Karpas-422 (cell line): ENCODE data around the gene CRYAA. TPM values are rescaled to one million over a fixed set of nuclear protein-coding genes. Genes with fewer than 3 reads are reported as not detected.
"Not testable (repeated sequence)": the region's sequence is repeated elsewhere in the genome, so short reads cannot be mapped to it uniquely, and the experiment has no call there.

Experiments
- DNase-seq: peaks from one replicate; pipeline ENCODE4 v3.0.0-alpha.2; 2015
- H2AFZ ChIP-seq: fragments of 200-600 bp; sonication (generic); 2 replicates; pipeline ENCODE4 v1.6.1; 2014; ENCODE audit warnings: antibody characterized with exemption, low read length, mixed read lengths
- H3K27ac ChIP-seq: fragments of 200-600 bp; sonication (generic); 2 replicates; pipeline ENCODE4 v1.5.1; 2014; ENCODE audit warnings: mild to moderate bottlenecking, low read length, moderate library complexity
- H3K27me3 ChIP-seq: fragments of 200-600 bp; sonication (generic); 2 replicates; pipeline ENCODE4 v1.6.1; 2014; ENCODE audit warnings: low read length, mixed read lengths
- H3K36me3 ChIP-seq: fragments of 200-600 bp; sonication (generic); 2 replicates; pipeline ENCODE4 v1.6.1; 2014; ENCODE audit warnings: low read length, mixed read lengths; ENCODE audit not compliant: insufficient read depth
- H3K4me1 ChIP-seq: fragments of 200-600 bp; sonication (generic); 2 replicates; pipeline ENCODE4 v1.6.1; 2014; ENCODE audit warnings: mild to moderate bottlenecking, low read length, mixed read lengths
- H3K4me2 ChIP-seq: fragments of 200-600 bp; sonication (generic); 2 replicates; pipeline ENCODE4 v1.6.1; 2014; ENCODE audit warnings: low read length, low read depth, mild to moderate bottlenecking; ENCODE audit not compliant: poor library complexity, severe bottlenecking
- H3K4me3 ChIP-seq: fragments of 200-600 bp; sonication (generic); 2 replicates; pipeline ENCODE4 v1.5.1; 2014; ENCODE audit warnings: mild to moderate bottlenecking, antibody characterized with exemption, low read length, mixed read lengths
- H3K79me2 ChIP-seq: fragments of 200-600 bp; sonication (generic); 2 replicates; pipeline ENCODE4 v1.6.1; 2014; ENCODE audit warnings: mild to moderate bottlenecking, low read length, mixed read lengths
- H3K9ac ChIP-seq: fragments of 200-600 bp; sonication (generic); 2 replicates; pipeline ENCODE4 v1.6.0; 2014; ENCODE audit warnings: low read length
- H3K9me2 ChIP-seq: fragments of 200-600 bp; sonication (generic), shearing (Covaris generic); replicated peaks from 2 replicates; pipeline ENCODE4 v1.6.0; 2014; ENCODE audit warnings: mild to moderate bottlenecking, low read length, moderate library complexity; ENCODE audit not compliant: insufficient read depth
- H3K9me3 ChIP-seq: fragments of 300-700, 200-600 bp; sonication (generic); 2 replicates; pipeline ENCODE4 v1.6.1; 2014; ENCODE audit warnings: low read length, mixed read lengths
- H4K20me1 ChIP-seq: fragments of 200-600 bp; sonication (generic); 2 replicates; pipeline ENCODE4 v1.6.1; 2014; ENCODE audit warnings: mild to moderate bottlenecking, antibody characterized with exemption, low read length, low read depth; ENCODE audit not compliant: insufficient read depth
- total RNA-seq: library from RNA; depleted of rRNA; stranded (reverse); fragments of >200 nt; shearing (Covaris generic); gene quantifications from 2 replicates; pipeline ENCODE4 v1.2.3, GENCODE V29; 2014; ENCODE audit warnings: low replicate concordance

Gene CRYAA
- total RNA-seq, 1 experiment from 2014 or later: not detected

GRCh38 chr21:43159279-43160175 is 9.3 kb upstream of the CRYAA start:
- not testable (repeated sequence) for H3K9me2 ChIP-seq, H3K27ac ChIP-seq, H3K36me3 ChIP-seq, H4K20me1 ChIP-seq, H3K27me3 ChIP-seq, H3K9me3 ChIP-seq, H3K4me3 ChIP-seq, H3K4me2 ChIP-seq, H3K9ac ChIP-seq, H3K79me2 ChIP-seq, H2AFZ ChIP-seq, DNase-seq, H3K4me1 ChIP-seq

DNA sequence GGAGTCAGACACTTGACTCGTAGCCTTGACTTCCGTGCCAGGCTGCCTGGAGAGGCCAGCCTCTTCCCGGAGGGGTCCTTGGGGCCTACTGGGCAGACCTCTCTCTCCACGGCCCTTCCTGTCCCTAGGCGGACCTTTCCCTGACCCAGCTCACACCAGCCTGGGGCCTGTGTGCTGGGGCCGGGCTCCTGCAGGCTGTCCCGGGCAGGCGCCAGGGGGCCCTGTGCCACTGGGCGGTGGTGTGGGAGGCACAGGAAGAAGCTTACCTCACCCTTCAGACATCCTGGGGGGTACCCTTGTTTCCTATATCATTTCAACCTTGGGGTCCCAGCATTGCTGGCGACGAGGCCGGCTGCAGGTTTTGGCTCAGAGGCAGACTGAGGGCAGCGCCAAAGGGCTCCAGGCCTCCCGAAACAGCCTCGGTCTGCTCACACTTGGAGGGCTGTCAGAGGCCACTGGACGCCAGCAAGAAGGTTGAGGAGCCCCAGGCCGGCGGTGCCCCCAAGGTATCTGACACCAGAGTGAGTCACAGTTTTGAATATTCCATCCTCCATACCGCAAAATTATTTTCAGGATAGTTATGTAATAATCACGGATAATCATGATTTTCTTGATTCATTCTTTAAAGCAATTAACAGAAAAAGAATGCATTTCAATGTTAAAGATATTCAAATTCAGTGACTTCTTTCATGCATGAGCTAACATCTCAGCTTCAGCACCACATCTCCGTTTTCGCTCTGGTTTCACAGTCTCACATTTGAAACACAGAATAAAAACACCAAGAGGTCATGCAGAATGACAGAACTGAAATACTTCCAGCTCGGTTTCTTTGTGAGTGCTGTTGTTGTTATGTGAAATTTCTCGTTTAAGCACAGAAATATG is 6.7 kb upstream of the CRYAA start:
- not testable (repeated sequence) for H2AFZ ChIP-seq, H3K9me2 ChIP-seq, H3K9ac ChIP-seq, DNase-seq, H3K27me3 ChIP-seq, H3K9me3 ChIP-seq, H3K27ac ChIP-seq, H3K36me3 ChIP-seq, H3K4me1 ChIP-seq, H3K79me2 ChIP-seq, H3K4me2 ChIP-seq, H3K4me3 ChIP-seq, H4K20me1 ChIP-seq

DNA sequence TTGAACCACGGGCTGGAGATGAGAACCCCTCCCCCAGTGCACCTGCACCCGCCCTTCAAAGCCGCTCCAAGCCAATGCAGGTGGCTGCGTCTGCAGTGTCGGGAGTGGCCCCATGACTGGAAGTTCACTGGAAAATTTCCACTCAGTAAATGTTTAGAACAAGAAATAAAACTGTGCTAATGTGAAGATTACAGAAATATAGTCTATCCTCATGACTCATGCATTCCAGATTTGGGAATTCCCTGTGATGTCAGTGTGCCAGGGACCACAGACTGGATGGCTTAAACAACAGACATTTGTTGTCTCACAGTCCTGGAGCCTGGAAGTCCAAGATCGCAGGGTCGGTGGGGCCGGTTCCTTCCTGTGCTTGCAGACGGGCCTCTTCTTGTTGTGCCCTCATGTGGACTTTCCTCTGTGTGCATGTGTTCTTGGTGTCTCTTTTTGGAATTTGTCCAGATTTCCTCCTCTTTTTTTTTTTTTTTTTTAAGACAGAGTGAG is 6.1 kb upstream of the CRYAA start:
- H3K9me3 ChIP-seq, H3K36me3 ChIP-seq, H3K4me2 ChIP-seq, H3K27ac ChIP-seq, H4K20me1 ChIP-seq, DNase-seq, H3K4me1 ChIP-seq, H3K79me2 ChIP-seq, H3K4me3 ChIP-seq, H3K9ac ChIP-seq, H3K9me2 ChIP-seq, H2AFZ ChIP-seq, H3K27me3 ChIP-seq: not testable (repeated sequence)

DNA sequence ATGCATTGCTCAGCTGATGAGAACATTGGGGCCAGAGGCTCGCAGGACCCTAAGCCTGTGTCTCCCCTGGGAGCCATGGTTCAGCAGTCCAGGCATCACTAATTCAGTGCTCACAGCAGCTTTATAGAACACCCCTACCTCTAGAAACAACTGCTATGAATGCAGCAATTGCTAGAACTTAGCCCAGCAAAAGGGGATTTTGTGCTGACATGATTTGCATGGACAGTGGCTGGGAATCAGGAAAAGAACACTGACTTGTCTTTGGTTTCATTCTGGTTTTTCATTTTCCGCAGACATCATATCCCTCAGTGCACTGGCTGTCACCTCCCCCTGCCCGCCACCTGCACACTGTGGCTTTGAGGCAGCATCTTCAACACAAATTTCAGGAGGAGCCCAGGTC is 4.0 kb upstream of the CRYAA start:
- H3K9ac ChIP-seq, H3K9me2 ChIP-seq, H3K4me3 ChIP-seq, H4K20me1 ChIP-seq, H3K27ac ChIP-seq, H2AFZ ChIP-seq, H3K36me3 ChIP-seq, H3K27me3 ChIP-seq, H3K9me3 ChIP-seq, H3K79me2 ChIP-seq, H3K4me2 ChIP-seq, H3K4me1 ChIP-seq, DNase-seq: not testable (repeated sequence)

GRCh38 chr21:43165734-43166133 is 3.1 kb upstream of the CRYAA start:
- not testable (repeated sequence) for H3K36me3 ChIP-seq, H3K9me2 ChIP-seq, H3K27ac ChIP-seq, H3K4me1 ChIP-seq, H3K79me2 ChIP-seq, H3K27me3 ChIP-seq, H3K9ac ChIP-seq, H3K9me3 ChIP-seq, H4K20me1 ChIP-seq, DNase-seq, H2AFZ ChIP-seq, H3K4me3 ChIP-seq, H3K4me2 ChIP-seq

GRCh38 chr21:43169230-43169886 is 550 bp downstream of the CRYAA start:
- H3K9ac ChIP-seq, H3K36me3 ChIP-seq, H3K79me2 ChIP-seq, H4K20me1 ChIP-seq, H3K4me2 ChIP-seq, H3K4me3 ChIP-seq, H2AFZ ChIP-seq, DNase-seq, H3K9me2 ChIP-seq, H3K27me3 ChIP-seq, H3K9me3 ChIP-seq, H3K27ac ChIP-seq, H3K4me1 ChIP-seq: not testable (repeated sequence)

- H3K79me2 ChIP-seq, H3K27ac ChIP-seq: not testable (repeated sequence)
Measured at GRCh38 chr21:43169891-43170290, 1.1 kb downstream of the CRYAA start.

DNA sequence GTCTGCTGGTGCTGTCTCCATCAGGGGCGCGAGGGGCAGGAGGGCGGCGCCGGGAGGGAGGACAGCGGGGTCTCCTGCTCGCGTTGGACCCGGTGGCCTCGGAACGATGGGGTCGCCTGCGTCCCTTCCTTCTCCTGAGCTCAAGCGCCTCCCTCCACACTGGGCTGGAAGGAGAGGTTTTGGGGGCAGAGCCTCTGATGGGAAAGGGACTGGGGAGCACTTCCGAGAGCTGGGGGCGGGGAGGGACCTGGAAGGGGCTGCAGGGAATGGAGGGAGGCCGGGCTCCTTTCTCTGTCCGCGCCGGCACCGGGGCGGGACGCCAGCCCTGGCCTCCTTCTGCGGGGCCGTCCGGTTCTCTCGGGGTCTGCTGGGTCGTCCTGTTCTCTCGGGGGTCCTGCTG is 4.0 kb downstream of the CRYAA start:
- not testable (repeated sequence) for H3K27ac ChIP-seq, H3K9me3 ChIP-seq, H3K27me3 ChIP-seq, H3K79me2 ChIP-seq, H4K20me1 ChIP-seq, H3K36me3 ChIP-seq, H3K9me2 ChIP-seq, H3K4me2 ChIP-seq, H3K4me3 ChIP-seq, H2AFZ ChIP-seq, H3K9ac ChIP-seq, DNase-seq, H3K4me1 ChIP-seq

More at GRCh38 chr21:43169891-43170290, 1.1 kb downstream of the CRYAA start:
- not testable (repeated sequence) for H3K9ac ChIP-seq, H3K4me2 ChIP-seq, H3K36me3 ChIP-seq, H3K4me3 ChIP-seq, H3K4me1 ChIP-seq, H4K20me1 ChIP-seq, H3K9me2 ChIP-seq, H3K9me3 ChIP-seq, H2AFZ ChIP-seq, DNase-seq, H3K27me3 ChIP-seq
